Activated CD8-positive, alpha-beta memory T cell treated with anti-CD3 and anti-CD28 coated beads, Interleukin-2, amount 10 ng/mL, durations not matched to agents 7 days and 5 days (primary cell): Measurements from ENCODE around the gene SIL1. TPM values are rescaled to one million over a fixed set of nuclear protein-coding genes. Genes with fewer than 3 reads are reported as not detected.
A peak's percentile ranks its signal among the peaks of the same experiment; 100 is the strongest.

Source experiments
- ATAC-seq: fragments of 150-1000 bp; cut with Tn5 transposase; one replicate; pipeline ENCODE4 v1.10.0; 2021; ENCODE audit warnings: moderate library complexity
- CTCF ChIA-PET: fragments of 350-600 bp; sonication (Branson Sonifier 250); formaldehyde crosslinking; loops from one replicate; lab custom pipeline; 2021; ENCODE audit warnings: antibody characterized with exemption; lab: Charles Lee
- DNase-seq: peaks from one replicate; pipeline ENCODE4 v3.0.0-alpha.2; 2020
- H3K27ac Mint-ChIP-seq: one replicate; pipeline ENCODE4 v1.8.0; 2021; ENCODE audit warnings: mild to moderate bottlenecking, mixed read lengths
- H3K27me3 Mint-ChIP-seq: one replicate; pipeline ENCODE4 v1.8.0; 2021; ENCODE audit warnings: mixed read lengths
- H3K36me3 Mint-ChIP-seq: one replicate; pipeline ENCODE4 v1.8.0; 2021; ENCODE audit warnings: mild to moderate bottlenecking, mixed read lengths
- H3K4me1 Mint-ChIP-seq: one replicate; pipeline ENCODE4 v1.8.0; 2021; ENCODE audit warnings: mixed read lengths
- H3K4me3 Mint-ChIP-seq: one replicate; pipeline ENCODE4 v1.8.0; 2021; ENCODE audit warnings: mild to moderate bottlenecking, moderate library complexity, mixed read lengths
- H3K9me3 Mint-ChIP-seq: one replicate; pipeline ENCODE4 v1.8.0; 2022; ENCODE audit warnings: low read depth, mixed read lengths
- total RNA-seq, 2 experiments: library from RNA; stranded (reverse); gene quantifications; one replicate each; pipeline ENCODE4 v1.2.3, GENCODE V29; 2021

The SIL1 gene
- total RNA-seq, 2 experiments from 2014 or later, result 23.9 to 24.5 TPM

DNA sequence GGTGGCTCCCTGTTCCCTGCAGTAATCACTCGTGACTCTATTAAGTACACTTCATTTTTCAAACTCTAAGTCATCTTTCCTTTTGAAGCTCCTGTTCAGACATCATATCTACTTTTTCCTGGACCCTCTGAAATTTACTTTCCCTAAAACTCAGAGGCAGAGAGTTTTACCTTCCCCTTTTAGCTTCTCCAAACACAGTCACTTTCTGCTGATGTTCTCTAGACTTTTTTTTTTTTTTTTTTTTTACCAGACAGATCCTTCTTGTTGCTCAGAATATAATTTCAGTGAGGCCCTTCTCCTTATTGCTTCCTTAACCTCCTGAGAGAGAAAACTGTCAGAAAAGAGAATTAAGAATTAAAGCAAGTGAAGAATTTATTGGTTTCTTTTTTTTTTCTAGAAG is 236.4 kb downstream of the SIL1 start:
- no peak for ATAC-seq
- Mint-ChIP-seq H3K4me1 (no peaks in the 10 kb centered on the region), H3K27ac (no peak overlapping the region), H3K27me3 (no peaks in the 10 kb centered on the region), H3K4me3 (no peak overlapping the region), H3K36me3 (no peaks in the 10 kb centered on the region), H3K9me3 (no peaks in the 10 kb centered on the region)
- no peak for DNase-seq
- CTCF ChIA-PET, result interaction anchor here (0.8 kb wide), 1 partner anchor 22 kb away, joined by 3 read pairs; no protein-coding TSS in a partner anchor

DNA sequence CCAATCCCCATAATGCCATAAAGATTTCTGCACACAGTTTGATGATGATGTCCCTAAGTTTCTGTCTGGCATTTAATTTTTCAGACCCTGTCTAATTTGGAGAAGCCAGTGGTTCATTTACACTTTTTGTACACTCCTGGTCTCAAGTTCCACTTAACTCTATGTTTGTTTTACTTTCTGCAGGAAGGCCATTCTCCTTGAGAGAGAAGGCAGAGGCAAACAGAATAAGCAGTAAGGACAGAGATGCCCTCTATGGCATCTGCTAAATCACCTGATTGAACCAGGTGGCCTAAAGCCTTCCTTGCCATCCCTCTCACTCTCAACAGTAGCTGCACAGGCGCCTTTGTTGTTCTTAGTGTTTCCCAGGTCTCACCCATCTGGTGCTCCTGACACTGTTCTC is 236.9 kb downstream of the SIL1 start:
- Mint-ChIP-seq H3K36me3 (no peaks in the 10 kb centered on the region), H3K9me3 (no peaks in the 10 kb centered on the region), H3K4me1 (no peaks in the 10 kb centered on the region), H3K27me3 (no peaks in the 10 kb centered on the region), H3K4me3 (no peak overlapping the region), H3K27ac (no peak overlapping the region)
- no peak for ATAC-seq
- CTCF ChIA-PET, result no interaction called here
- DNase-seq, result no peak

DNA sequence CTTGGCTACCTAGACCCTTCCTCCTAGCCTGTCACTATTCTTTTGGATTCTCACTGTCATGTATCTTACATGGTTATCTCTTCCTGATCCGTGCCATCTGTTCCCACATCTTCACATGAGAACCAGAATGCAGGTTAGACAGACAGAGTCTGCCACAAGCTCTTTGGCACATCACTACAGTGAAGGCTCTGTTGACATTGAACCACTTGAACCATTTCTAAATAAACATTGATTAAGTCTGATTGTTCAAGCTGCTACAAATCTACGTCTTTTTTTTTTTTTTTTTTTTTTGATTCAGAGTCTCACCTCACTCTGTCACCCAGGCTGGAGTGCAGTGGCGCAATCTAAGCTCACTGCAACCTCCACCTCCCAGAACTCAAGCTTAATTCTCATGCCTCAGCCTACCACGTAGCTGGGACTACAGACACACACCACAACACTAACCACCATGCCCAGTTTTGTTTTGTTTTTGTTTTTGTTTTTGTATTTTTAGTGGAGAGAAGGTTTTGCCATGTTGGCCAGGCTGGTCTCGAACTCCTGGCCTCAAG is 237.9 kb downstream of the SIL1 start:
- Mint-ChIP-seq H3K27me3 (no peaks in the 10 kb centered on the region), H3K4me3 (no peak overlapping the region), H3K27ac (no peak overlapping the region), H3K36me3 (no peaks in the 10 kb centered on the region), H3K9me3 (no peaks in the 10 kb centered on the region), H3K4me1 (no peaks in the 10 kb centered on the region)
- ATAC-seq, result no peak
- CTCF ChIA-PET, result interaction anchor here (0.7 kb wide), 1 partner anchor 165 kb away, joined by 6 read pairs; no protein-coding TSS in a partner anchor
- DNase-seq, result no peak

DNA sequence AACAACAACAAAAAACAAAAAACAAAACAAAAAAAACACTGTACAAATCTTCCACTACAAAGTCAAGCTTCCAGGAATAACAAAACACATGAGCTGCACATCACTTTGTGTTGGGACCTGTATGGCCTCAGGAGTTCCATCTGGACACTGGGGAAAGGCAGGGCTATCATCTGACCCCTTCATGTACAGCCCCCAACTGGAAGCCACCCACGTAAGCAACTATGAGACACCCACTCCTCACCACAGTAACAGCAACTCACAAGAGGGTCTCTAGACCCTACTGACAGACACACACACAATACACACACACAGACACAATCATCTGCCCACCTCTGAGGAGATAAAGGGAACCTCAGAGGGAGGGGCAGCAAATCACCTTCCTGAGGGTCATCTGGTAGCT is 241.4 kb downstream of the SIL1 start:
- no peak for DNase-seq
- Mint-ChIP-seq H3K4me1 (peaks cover 12% of the 10 kb centered on the region), H3K27me3 (no peaks in the 10 kb centered on the region), H3K9me3 (no peaks in the 10 kb centered on the region), H3K4me3 (no peak overlapping the region), H3K36me3 (no peaks in the 10 kb centered on the region), H3K27ac (no peak overlapping the region)
- no peak for ATAC-seq
- CTCF ChIA-PET, result no interaction called here

DNA sequence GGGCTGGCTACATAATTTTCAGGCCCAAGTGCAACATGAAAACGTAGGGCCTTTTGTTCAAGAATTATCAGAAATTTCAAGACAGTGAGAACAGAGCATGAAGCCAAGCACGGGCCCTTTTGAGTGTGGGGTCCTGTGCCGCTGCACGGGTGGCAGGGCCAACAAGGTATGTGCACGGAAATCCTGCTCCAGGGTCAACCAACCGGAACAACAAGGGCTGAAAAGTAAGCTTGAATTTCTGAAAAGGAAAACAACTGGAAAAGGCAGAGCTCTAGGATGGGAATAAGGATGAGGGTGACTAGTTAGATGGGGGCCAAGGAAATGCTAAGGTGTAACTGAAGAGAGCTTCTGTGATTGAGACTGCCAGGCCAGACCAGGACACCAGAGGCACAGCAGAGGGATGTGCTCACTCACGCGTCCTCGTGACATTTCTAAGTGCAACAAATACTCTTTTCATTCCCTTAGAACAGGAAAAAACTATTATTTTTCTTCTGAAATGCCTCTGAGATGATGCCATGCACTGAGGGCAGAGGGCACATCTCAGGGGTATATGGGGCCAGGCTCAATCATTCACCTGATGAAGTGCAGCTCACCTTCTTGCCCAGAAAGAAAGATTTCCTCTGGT is 242.4 kb downstream of the SIL1 start:
- Mint-ChIP-seq H3K27me3 (no peaks in the 10 kb centered on the region), H3K36me3 (no peaks in the 10 kb centered on the region), H3K9me3 (no peaks in the 10 kb centered on the region), H3K4me1 (peaks cover 12% of the 10 kb centered on the region), H3K27ac (no peak overlapping the region), H3K4me3 (no peak overlapping the region)
- CTCF ChIA-PET, result no interaction called here
- DNase-seq (no peak), ATAC-seq (no peak)

DNA sequence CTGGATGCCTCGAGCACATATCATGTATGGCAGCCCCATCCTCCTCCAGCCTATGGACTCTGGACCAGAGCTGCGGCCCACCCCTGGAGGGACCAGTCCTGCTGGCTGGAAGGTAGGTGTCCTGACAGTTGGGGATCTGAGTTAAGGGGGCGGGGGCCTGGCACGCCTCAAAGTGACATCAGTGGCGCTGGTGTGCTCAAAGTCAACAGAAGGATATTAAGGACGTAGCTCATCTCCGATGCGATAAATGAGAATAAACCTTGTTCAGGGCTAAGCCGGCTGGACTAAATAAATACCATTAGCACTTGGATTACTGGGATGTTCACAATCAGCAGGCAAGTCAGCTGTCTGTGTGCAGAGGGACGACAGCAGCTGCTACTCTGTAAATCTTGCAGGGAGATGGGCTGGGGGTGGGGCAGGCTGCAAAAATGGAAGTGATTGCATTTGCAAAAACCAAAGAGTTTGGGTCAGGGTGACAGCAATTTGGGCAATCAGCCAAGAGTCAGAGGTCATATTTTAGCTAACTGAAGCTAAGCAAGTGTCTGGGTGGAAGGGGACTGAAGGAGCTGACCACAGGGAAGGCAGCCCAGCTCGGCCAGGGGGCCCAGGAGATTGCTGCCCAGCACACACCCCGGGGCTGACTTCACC is 243.0 kb downstream of the SIL1 start:
- ATAC-seq (no peak), DNase-seq (no peak)
- no peaks in the 10 kb centered on the region for H3K27me3 Mint-ChIP-seq
- H3K36me3 Mint-ChIP-seq, result no peaks in the 10 kb centered on the region
- peaks cover 12% of the 10 kb centered on the region for H3K4me1 Mint-ChIP-seq
- H3K4me3 Mint-ChIP-seq, result no peak overlapping the region
- no peak overlapping the region for H3K27ac Mint-ChIP-seq
- no peaks in the 10 kb centered on the region for H3K9me3 Mint-ChIP-seq
- CTCF ChIA-PET, result no interaction called here

DNA sequence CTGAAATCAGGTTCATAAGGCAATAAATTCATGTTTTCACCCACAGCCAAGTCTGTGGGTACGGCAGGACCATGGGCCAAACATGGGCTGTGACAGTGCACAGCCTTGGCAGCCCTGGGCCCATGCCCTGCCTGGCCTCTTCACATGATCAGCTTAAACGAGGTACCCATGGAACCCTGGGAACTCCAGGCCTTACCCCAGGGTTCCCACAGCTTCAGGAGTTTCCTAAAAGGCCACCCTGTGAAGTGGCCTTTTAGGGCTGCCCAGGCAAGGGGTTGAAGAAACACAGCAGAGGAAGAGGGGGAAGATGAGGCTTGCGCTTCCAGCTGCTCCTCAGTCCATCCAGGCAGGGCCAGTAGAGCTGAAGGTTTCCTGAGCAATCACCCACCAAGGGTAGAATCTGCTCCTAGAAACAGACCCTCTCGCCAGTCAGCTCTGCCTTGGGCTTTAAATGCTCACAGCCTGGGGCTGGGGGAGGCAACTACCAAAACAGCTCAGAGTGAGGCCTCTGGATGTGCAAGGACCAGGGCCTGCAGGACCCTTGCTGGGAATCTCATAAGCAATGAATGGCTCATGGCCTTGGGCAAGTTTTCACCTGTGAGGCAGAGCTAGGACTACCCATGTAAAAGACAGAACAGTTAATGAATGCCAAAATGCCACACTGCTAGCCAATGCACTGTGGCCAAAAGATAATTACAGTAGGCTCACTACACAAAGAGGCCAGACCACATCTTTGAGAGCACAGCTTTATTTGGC is 243.7 kb downstream of the SIL1 start:
- Mint-ChIP-seq H3K36me3 (no peaks in the 10 kb centered on the region), H3K4me1 (peaks cover 12% of the 10 kb centered on the region), H3K27ac (no peak overlapping the region), H3K27me3 (no peaks in the 10 kb centered on the region), H3K4me3 (no peak overlapping the region), H3K9me3 (no peaks in the 10 kb centered on the region)
- no peak for DNase-seq
- CTCF ChIA-PET, result no interaction called here
- no peak for ATAC-seq

DNA sequence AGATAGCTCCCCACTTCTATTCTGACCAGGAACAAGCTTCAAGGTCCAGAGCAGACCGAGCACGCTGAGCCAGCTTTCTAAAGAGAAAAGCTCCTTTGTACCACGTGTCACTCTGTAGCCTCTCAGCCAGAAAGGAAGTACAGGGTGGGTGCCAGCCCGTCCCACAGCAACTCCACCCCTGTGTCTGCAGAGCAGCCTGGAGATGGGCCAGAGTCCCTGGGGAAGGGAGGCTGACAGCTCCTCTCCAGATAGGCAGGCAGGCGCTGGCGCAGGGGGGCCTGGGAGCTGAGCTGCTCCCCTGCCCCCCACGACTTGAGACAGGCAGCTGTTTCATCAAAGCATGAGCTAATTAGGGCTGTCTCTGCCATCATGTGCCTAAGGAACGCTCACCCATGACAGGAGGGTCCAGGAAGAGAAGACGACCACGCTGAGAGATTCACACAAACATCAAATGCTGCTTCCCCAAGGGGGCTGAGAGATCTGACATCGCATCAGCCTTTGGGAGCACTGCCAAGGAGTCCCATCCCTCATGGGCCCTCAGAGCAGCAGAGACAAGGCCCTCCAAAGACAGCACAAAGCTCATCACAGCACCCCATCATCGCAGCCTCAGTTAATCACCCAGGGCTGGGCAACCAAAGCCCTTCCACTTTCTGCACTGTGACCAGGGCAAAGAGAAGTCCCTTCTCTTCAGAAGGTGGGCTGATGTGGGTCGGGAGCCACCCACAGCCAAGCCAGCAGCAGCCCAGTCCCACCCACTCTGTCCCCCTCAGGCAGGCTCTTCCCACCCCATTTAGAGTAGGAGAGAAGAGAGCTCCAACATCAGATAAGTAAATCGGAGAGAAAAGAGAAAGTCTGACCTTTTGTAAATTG is 244.5 kb downstream of the SIL1 start:
- Mint-ChIP-seq H3K4me3 (no peak overlapping the region), H3K36me3 (no peaks in the 10 kb centered on the region), H3K4me1 (peaks cover 12% of the 10 kb centered on the region), H3K27me3 (no peaks in the 10 kb centered on the region), H3K27ac (peak overlapping the region; percentile 24), H3K9me3 (no peaks in the 10 kb centered on the region)
- ATAC-seq, result peak; percentile 72
- CTCF ChIA-PET, result no interaction called here
- DNase-seq, result no peak

DNA sequence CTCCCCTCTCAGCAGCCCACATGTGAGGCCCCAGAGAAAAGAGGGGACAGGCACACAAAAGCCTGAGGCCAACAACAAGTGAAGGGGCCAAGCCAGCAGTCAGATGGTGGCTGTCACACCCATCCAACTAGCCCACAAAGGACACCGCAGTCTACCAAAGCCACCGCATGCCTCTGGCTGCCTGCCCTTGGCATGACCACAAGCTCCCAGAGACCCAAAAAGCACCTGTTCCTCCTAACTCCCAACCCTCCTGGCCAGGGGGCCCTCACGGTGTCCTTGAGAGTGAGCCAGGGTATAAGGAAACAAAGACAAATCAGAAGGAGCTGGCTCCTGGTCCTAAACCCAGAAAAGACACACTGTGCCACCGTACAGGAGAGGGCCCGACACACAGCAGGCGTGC is 245.2 kb downstream of the SIL1 start:
- DNase-seq (no peak), ATAC-seq (no peak)
- H3K9me3 Mint-ChIP-seq, result no peaks in the 10 kb centered on the region
- H3K4me1 Mint-ChIP-seq, result peaks cover 12% of the 10 kb centered on the region
- H3K4me3 Mint-ChIP-seq, result no peak overlapping the region
- H3K27ac Mint-ChIP-seq, result no peak overlapping the region
- no peaks in the 10 kb centered on the region for H3K27me3 Mint-ChIP-seq
- CTCF ChIA-PET, result no interaction called here
- no peaks in the 10 kb centered on the region for H3K36me3 Mint-ChIP-seq

DNA sequence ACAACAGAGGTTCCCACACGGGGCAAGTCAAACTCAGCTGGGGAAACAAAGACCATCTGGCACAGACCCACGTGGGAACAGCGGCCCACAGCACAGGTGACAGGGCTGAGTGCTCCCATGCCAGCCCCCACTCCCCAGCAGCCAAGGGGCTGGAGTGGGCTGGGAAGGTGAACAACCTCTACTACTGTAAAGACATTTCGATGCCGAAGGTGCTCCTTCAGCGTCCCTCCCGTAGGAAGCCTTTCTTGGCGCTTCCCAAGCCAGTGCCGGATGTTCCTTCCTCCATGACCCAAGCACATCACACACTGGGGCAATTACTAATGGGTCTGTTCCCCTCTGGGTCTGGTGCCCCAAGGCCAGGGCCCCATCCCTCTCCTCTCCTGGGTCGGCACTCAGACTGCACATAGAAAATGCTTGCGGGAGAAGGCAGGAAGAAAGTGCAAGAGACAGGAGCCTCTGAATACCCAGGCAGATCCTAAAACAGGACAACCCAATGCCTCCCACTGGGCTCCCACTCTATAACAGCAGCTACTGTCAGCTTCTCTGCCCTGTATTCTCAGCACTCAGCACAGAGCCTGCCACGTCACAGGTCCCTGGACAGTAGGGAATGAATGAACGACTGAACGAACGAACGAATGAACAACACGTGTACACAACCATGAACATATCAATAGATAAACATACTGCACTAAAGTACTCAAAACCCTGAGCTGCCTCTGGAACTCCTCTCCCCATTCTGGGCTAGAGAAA is 246.0 kb downstream of the SIL1 start:
- Mint-ChIP-seq H3K36me3 (no peaks in the 10 kb centered on the region), H3K9me3 (no peaks in the 10 kb centered on the region), H3K27me3 (no peaks in the 10 kb centered on the region), H3K4me1 (peaks cover 12% of the 10 kb centered on the region), H3K27ac (no peak overlapping the region), H3K4me3 (no peak overlapping the region)
- CTCF ChIA-PET, result no interaction called here
- ATAC-seq (no peak), DNase-seq (no peak)

DNA sequence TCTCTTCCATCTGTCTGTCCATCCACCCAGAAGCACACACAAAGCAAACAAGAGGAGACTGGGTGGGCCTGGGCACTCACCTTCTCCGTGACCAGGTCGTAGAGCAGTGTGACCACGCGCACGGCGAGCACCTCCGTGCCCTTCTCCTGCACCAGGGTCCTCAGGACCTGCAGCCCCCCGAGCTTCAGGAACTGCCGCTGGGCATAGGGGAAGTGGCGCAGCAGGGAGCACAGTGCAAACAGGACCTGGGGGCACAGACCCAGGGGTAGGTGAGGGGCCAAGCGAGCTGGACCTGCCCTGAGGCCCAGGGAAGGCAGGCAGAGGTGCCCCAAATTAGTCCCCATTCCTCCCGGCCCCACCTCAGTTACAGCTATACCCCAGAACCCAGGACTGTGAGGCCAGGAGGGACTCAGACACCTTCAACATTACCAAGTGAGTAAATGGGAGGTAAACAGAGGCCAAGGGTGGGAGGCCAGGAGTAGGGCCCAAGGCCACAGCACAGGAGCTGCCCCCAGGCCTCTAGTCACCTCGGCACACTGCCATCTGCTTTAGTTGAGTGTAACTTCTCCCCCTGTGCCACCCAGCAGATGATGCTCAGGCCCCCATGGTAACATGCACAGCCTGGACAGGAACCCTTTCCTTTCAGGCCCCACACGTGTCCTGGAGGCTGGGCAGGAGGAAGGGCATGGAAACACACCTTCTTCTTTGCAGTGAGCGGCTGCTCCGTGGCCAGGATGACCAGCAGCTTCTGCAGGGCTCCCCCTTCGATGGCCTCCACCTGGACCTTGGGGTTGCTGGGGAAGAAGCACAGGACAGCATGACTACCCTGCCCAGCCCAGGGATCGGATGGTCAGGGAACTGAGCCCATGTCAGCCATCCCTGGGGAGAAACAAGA is 246.8 kb downstream of the SIL1 start:
- no peaks in the 10 kb centered on the region for H3K27me3 Mint-ChIP-seq
- peaks cover 12% of the 10 kb centered on the region for H3K4me1 Mint-ChIP-seq
- CTCF ChIA-PET, result no interaction called here
- no peak overlapping the region for H3K27ac Mint-ChIP-seq
- no peaks in the 10 kb centered on the region for H3K9me3 Mint-ChIP-seq
- ATAC-seq (no peak), DNase-seq (no peak)
- no peaks in the 10 kb centered on the region for H3K36me3 Mint-ChIP-seq
- H3K4me3 Mint-ChIP-seq, result no peak overlapping the region
